ENCODE data around the gene HES4. TPM values are rescaled to one million over a fixed set of nuclear protein-coding genes. Genes with fewer than 3 reads are reported as not detected.
"Not testable (repeated sequence)": the region's sequence is repeated elsewhere in the genome, so short reads cannot be mapped to it uniquely, and the experiment has no call there.

The HES4 gene
- total RNA-seq, 1 donor from 2014 or later, result 149 TPM

- Histone ChIP-seq H3K4me3 (ENCODE audit: insufficient read depth, low read depth, low read length) (no peak overlapping the region), H3K9me3 (ENCODE audit: insufficient read depth, low read depth, low read length) (no peaks in the 10 kb centered on the region), H3K4me1 (ENCODE audit: insufficient read depth, low read length) (peaks cover 5% of the 10 kb centered on the region), H3K36me3 (ENCODE audit: insufficient read depth, low read length) (no peaks in the 10 kb centered on the region), H4K20me1 (ENCODE audit: insufficient read depth, low read length) (peaks cover 84% of the 10 kb centered on the region), H2AFZ (ENCODE audit: low read depth, low read length) (no peak overlapping the region), H3K27ac (ENCODE audit: low read depth, low read length) (no peak overlapping the region), H3K27me3 (ENCODE audit: insufficient read depth, low read length) (no peaks in the 10 kb centered on the region), H3K79me2 (ENCODE audit: insufficient read depth, low read length) (peaks cover 9% of the 10 kb centered on the region), H3K9ac (ENCODE audit: low read length) (peak overlapping the region; percentile 48), H3K4me2 (ENCODE audit: low read length) (peak overlapping the region; percentile 82)
- peaks cover 4% of the 10 kb centered on the region for H3K36me3 Mint-ChIP-seq (ENCODE audit: low read depth, unreplicated experiment)
- FAIRE-seq (no peak), DNase-seq (ENCODE audit: low read depth) (no peak)
- H3K4me1 Mint-ChIP-seq (ENCODE audit: low read depth, unreplicated experiment), result peaks cover 15% of the 10 kb centered on the region
- H3K4me3 Mint-ChIP-seq (ENCODE audit: unreplicated experiment), result peak overlapping the region; percentile 75
- no peaks in the 10 kb centered on the region for H3K27me3 Mint-ChIP-seq (ENCODE audit: low read depth, unreplicated experiment)
- H3K27ac Mint-ChIP-seq (ENCODE audit: unreplicated experiment), result peak overlapping the region; percentile 94
- H3K9me3 Mint-ChIP-seq (ENCODE audit: unreplicated experiment), result no peaks in the 10 kb centered on the region
- TF ChIP-seq CTCF (IDR thresholded peaks at IDR 0.05; ENCODE audit: insufficient read depth, low read depth, low read length), result no peak
- no peak for TF ChIP-seq EZH2 (IDR thresholded peaks at IDR 0.05; ENCODE audit: insufficient read depth, low read length)
These were observed 32.5 kb upstream of the HES4 start for GRCh38 chr1:1032424-1032823.

DNA sequence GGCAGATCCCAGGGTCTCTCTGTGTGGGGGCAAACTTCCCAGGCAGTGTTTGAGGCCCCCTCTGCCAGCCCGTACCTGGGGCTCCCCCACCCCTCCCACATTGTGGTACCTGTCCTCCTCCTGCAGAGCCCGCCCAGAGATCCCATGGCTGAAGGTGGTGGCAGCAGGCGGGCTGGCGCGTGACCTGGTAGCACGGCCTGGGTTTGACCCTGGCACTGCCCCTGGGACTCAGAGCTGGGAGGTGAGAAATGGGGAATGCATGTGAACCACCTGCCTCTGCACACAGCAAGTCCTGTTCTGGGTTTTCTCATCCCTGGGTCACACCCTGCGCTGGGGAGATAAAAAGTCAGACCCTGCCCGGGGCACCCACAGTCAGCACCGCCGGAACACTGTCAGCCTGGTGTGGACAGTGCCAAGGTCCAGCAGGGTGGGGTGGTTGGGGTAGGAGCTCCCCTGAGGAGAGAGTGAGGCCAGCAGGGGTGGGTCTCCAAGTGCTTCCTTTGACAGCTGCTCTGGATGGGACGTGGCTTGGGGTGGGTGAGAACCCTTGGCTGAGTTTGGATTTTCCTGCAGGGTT lies 31.9 kb upstream of the HES4 start:
- H3K9me3 ChIP-seq (ENCODE audit: insufficient read depth, low read depth, low read length), result no peaks in the 10 kb centered on the region
- DNase-seq (ENCODE audit: low read depth), result no peak
- Mint-ChIP-seq H3K9me3 (ENCODE audit: unreplicated experiment) (no peaks in the 10 kb centered on the region), H3K4me1 (ENCODE audit: low read depth, unreplicated experiment) (peaks cover 15% of the 10 kb centered on the region), H3K4me3 (ENCODE audit: unreplicated experiment) (peak overlapping the region; percentile 75), H3K27ac (ENCODE audit: unreplicated experiment) (peak overlapping the region; percentile 94), H3K27me3 (ENCODE audit: low read depth, unreplicated experiment) (no peaks in the 10 kb centered on the region), H3K36me3 (ENCODE audit: low read depth, unreplicated experiment) (peaks cover 6% of the 10 kb centered on the region)
- H3K4me2 ChIP-seq (ENCODE audit: low read length), result no peak overlapping the region
- H3K9ac ChIP-seq (ENCODE audit: low read length), result no peak overlapping the region
- H3K27ac ChIP-seq (ENCODE audit: low read depth, low read length), result no peak overlapping the region
- no peak overlapping the region for H3K4me3 ChIP-seq (ENCODE audit: insufficient read depth, low read depth, low read length)
- no peaks in the 10 kb centered on the region for H3K27me3 ChIP-seq (ENCODE audit: insufficient read depth, low read length)
- TF ChIP-seq CTCF (IDR thresholded peaks at IDR 0.05; ENCODE audit: insufficient read depth, low read depth, low read length), result no peak
- TF ChIP-seq EZH2 (IDR thresholded peaks at IDR 0.05; ENCODE audit: insufficient read depth, low read length), result no peak
- no peak for FAIRE-seq
- no peaks in the 10 kb centered on the region for H3K36me3 ChIP-seq (ENCODE audit: insufficient read depth, low read length)
- peaks cover 84% of the 10 kb centered on the region for H4K20me1 ChIP-seq (ENCODE audit: insufficient read depth, low read length)
- H2AFZ ChIP-seq (ENCODE audit: low read depth, low read length), result no peak overlapping the region
- peaks cover 16% of the 10 kb centered on the region for H3K79me2 ChIP-seq (ENCODE audit: insufficient read depth, low read length)
- peaks cover 5% of the 10 kb centered on the region for H3K4me1 ChIP-seq (ENCODE audit: insufficient read depth, low read length)

GRCh38 chr1:1030867-1031658 lies 31.2 kb upstream of the HES4 start:
- peak overlapping the region; percentile 11 for H3K4me2 ChIP-seq (ENCODE audit: low read length)
- not testable (repeated sequence) for DNase-seq (ENCODE audit: low read depth); H3K27ac ChIP-seq (ENCODE audit: low read depth, low read length)

More at GRCh38 chr1:1030867-1031658, 31.2 kb upstream of the HES4 start:
- H3K27me3 ChIP-seq (ENCODE audit: insufficient read depth, low read length); H3K9ac ChIP-seq (ENCODE audit: low read length); H2AFZ ChIP-seq (ENCODE audit: low read depth, low read length); H3K4me3 ChIP-seq (ENCODE audit: insufficient read depth, low read depth, low read length); H3K36me3 Mint-ChIP-seq (ENCODE audit: low read depth, unreplicated experiment); H3K27me3 Mint-ChIP-seq (ENCODE audit: low read depth, unreplicated experiment); FAIRE-seq; H3K9me3 Mint-ChIP-seq (ENCODE audit: unreplicated experiment); H3K4me3 Mint-ChIP-seq (ENCODE audit: unreplicated experiment); H3K27ac Mint-ChIP-seq (ENCODE audit: unreplicated experiment); H3K9me3 ChIP-seq (ENCODE audit: insufficient read depth, low read depth, low read length); H3K36me3 ChIP-seq (ENCODE audit: insufficient read depth, low read length); H3K4me1 ChIP-seq (ENCODE audit: insufficient read depth, low read length): not testable (repeated sequence)
- Histone ChIP-seq H3K79me2 (ENCODE audit: insufficient read depth, low read length) (peaks cover 23% of the 10 kb centered on the region), H4K20me1 (ENCODE audit: insufficient read depth, low read length) (peaks cover 84% of the 10 kb centered on the region)
- H3K4me1 Mint-ChIP-seq (ENCODE audit: low read depth, unreplicated experiment), result peaks cover 15% of the 10 kb centered on the region
